Measurements from ENCODE around the gene OPN5.

OPN5 gene

GRCh38 chr6:47875593-47875992, 93.8 kb downstream of the OPN5 start:
- DNase-seq, result no peak

All from NCI-H2081 treated with DMSO at 0.1 percent for 48 hours (cell line).